HEK293T (cell line): ENCODE results near the gene CYB561A3.

Source experiments
- CTCF ChIA-PET: fragments of 350-600 bp; formaldehyde crosslinking; extraction: SDS; loops from one replicate; lab custom pipeline; 2021; ENCODE audit warnings: antibody characterized with exemption, inconsistent platforms; lab: Yijun Ruan, JAX
- POLR2A ChIA-PET: fragments of 350-600 bp; formaldehyde crosslinking; extraction: SDS; loops from one replicate; lab custom pipeline; 2020; ENCODE audit warnings: antibody characterized with exemption, inconsistent platforms; lab: Yijun Ruan, JAX
- DNase-seq: peaks from one replicate; pipeline ENCODE4 v3.0.0; 2012; ENCODE audit warnings: mixed read lengths; ENCODE audit errors: extremely low spot score
- ARNT ChIP-seq: fragments of 450-650 bp; IDR thresholded peaks from 2 replicates; pipeline ENCODE4 v1.6.1; 2017; ENCODE audit warnings: mild to moderate bottlenecking
- BHLHE40 ChIP-seq: fragments of 450-650 bp; IDR thresholded peaks from 2 replicates; pipeline ENCODE4 v1.6.1; 2016; ENCODE audit warnings: mild to moderate bottlenecking, moderate library complexity, borderline replicate concordance
- CTBP1 ChIP-seq: fragments of 450-650 bp; IDR thresholded peaks from 2 replicates; pipeline ENCODE4 v1.6.1; 2016; ENCODE audit warnings: borderline replicate concordance
- ELF4 ChIP-seq: fragments of 450-650 bp; IDR thresholded peaks from 2 replicates; pipeline ENCODE4 v1.6.1; 2017; ENCODE audit warnings: antibody characterized with exemption
- FOXA1 ChIP-seq: fragments of 450-650 bp; IDR thresholded peaks from 2 replicates; pipeline ENCODE4 v1.6.1; 2016; ENCODE audit warnings: mild to moderate bottlenecking
- FOXK2 ChIP-seq: fragments of 450-650 bp; IDR thresholded peaks from 2 replicates; pipeline ENCODE4 v1.6.1; 2016; ENCODE audit warnings: mild to moderate bottlenecking
- FOXM1 ChIP-seq: fragments of 450-650 bp; IDR thresholded peaks from 2 replicates; pipeline ENCODE4 v1.6.1; 2017; ENCODE audit warnings: mild to moderate bottlenecking, borderline replicate concordance
- HDGF ChIP-seq: fragments of 450-650 bp; IDR thresholded peaks from 2 replicates; pipeline ENCODE4 v1.6.1; 2017; ENCODE audit warnings: antibody characterized with exemption, borderline replicate concordance
- L3MBTL2 ChIP-seq: fragments of 450-650 bp; conservative IDR thresholded peaks from 2 replicates; pipeline ENCODE4 v1.6.1; 2016; ENCODE audit warnings: mild to moderate bottlenecking
- LEF1 ChIP-seq: fragments of 450-650 bp; IDR thresholded peaks from 2 replicates; pipeline ENCODE4 v1.6.1; 2017; ENCODE audit warnings: mild to moderate bottlenecking, borderline replicate concordance
- NFRKB ChIP-seq: fragments of 450-650 bp; IDR thresholded peaks from 2 replicates; pipeline ENCODE4 v1.6.1; 2016; ENCODE audit warnings: mild to moderate bottlenecking, moderate library complexity
- PKNOX1 ChIP-seq: fragments of 450-650 bp; IDR thresholded peaks from 2 replicates; pipeline ENCODE4 v1.6.1; 2016
- SP1 ChIP-seq: fragments of 450-650 bp; IDR thresholded peaks from 2 replicates; pipeline ENCODE4 v1.6.1; 2017
- SUZ12 ChIP-seq: fragments of 450-650 bp; IDR thresholded peaks from 2 replicates; pipeline ENCODE4 v1.6.1; 2016; ENCODE audit warnings: mild to moderate bottlenecking
- TARDBP ChIP-seq: fragments of 450-650 bp; IDR thresholded peaks from 2 replicates; pipeline ENCODE4 v1.6.1; 2016
- ZNF384 ChIP-seq: fragments of 450-650 bp; IDR thresholded peaks from 2 replicates; pipeline ENCODE4 v1.6.1; 2016

Gene CYB561A3

GRCh38 chr11:61342207-61342803 lies 19.4 kb downstream of the CYB561A3 start:
- DNase-seq: no peak
- ChIA-PET POLR2A (interaction anchor here (1.4 to 2.2 kb wide), 2 partner anchors 19 to 21 kb away, joined by 3 to 12 read pairs; partner anchors contain the start of genes CYB561A3 and TMEM138), CTCF (interaction anchor here (1.2 kb wide), 1 partner anchor 43 kb away, joined by 5 read pairs; no protein-coding TSS in a partner anchor)
- TF ChIP-seq LEF1: no peak
- no peak for TF ChIP-seq ELF4
- no peak for TF ChIP-seq TARDBP
- TF ChIP-seq CTBP1: no peak
- no peak for TF ChIP-seq L3MBTL2
- no peak for TF ChIP-seq NFRKB
- TF ChIP-seq BHLHE40: no peak
- no peak for TF ChIP-seq FOXA1
- no peak for TF ChIP-seq ARNT
- no peak for TF ChIP-seq PKNOX1

- ChIA-PET CTCF (interaction anchor here (0.6 to 1.2 kb wide), 2 partner anchors 44 to 279 kb away, joined by 3 to 5 read pairs; no protein-coding TSS in a partner anchor), POLR2A (interaction anchor here (1.4 to 2.2 kb wide), 2 partner anchors 20 to 21 kb away, joined by 3 to 12 read pairs; partner anchors contain the start of genes CYB561A3 and TMEM138)
- TF ChIP-seq FOXK2: no peak
- TF ChIP-seq ARNT: no peak
- TF ChIP-seq LEF1: no peak
- TF ChIP-seq ELF4: no peak
- DNase-seq: no peak
Measured at GRCh38 chr11:61341706-61342105, 20.0 kb downstream of the CYB561A3 start.

GRCh38 chr11:61340979-61341378 lies 20.7 kb downstream of the CYB561A3 start:
- ChIA-PET POLR2A (interaction anchor here (2.2 kb wide), 1 partner anchor 21 kb away, joined by 12 read pairs; the partner anchor contains the start of genes CYB561A3 and TMEM138), CTCF (interaction anchor here (1.2 kb wide), 1 partner anchor 45 kb away, joined by 5 read pairs; no protein-coding TSS in a partner anchor)
- DNase-seq: no peak
- TF ChIP-seq FOXM1 (no peak), NFRKB (no peak), FOXA1 (no peak), LEF1 (no peak), L3MBTL2 (no peak), ZNF384 (no peak), FOXK2 (no peak), ELF4 (no peak), ARNT (no peak), BHLHE40 (no peak), HDGF (no peak), SP1 (no peak), SUZ12 (no peak), CTBP1 (no peak), TARDBP (no peak), PKNOX1 (no peak)

GRCh38 chr11:61339490-61339878 lies 22.2 kb downstream of the CYB561A3 start:
- no peak for DNase-seq

GRCh38 chr11:61338783-61339489 lies 22.7 kb downstream of the CYB561A3 start:
- POLR2A ChIA-PET: interaction anchor here (0.6 to 7.2 kb wide), 2 partner anchors 23 to 257 kb away, joined by 3 to 103 read pairs; partner anchors contain the start of genes CYB561A3 and TMEM138
- CTCF ChIA-PET: no interaction called here
- no peak for DNase-seq
- no peak for TF ChIP-seq TARDBP
- no peak for TF ChIP-seq FOXM1
- no peak for TF ChIP-seq ELF4
- no peak for TF ChIP-seq SUZ12
- TF ChIP-seq FOXA1: no peak
- no peak for TF ChIP-seq LEF1
- TF ChIP-seq SP1: no peak
- TF ChIP-seq PKNOX1: no peak

More at GRCh38 chr11:61339490-61339878, 22.2 kb downstream of the CYB561A3 start:
- ChIA-PET POLR2A (interaction anchor here (0.6 to 7.2 kb wide), 2 partner anchors 22 to 258 kb away, joined by 3 to 103 read pairs; partner anchors contain the start of genes CYB561A3 and TMEM138), CTCF (no interaction called here)
- TF ChIP-seq PKNOX1 (no peak), NFRKB (no peak), ARNT (no peak), CTBP1 (no peak), FOXM1 (no peak)
